IgD-negative memory B cell (primary cell): ENCODE results near the gene CRYM. TPM values are rescaled to one million over a fixed set of nuclear protein-coding genes. Genes with fewer than 3 reads are reported as not detected.
A peak's percentile ranks its signal among the peaks of the same experiment; 100 is the strongest.
"Not testable (repeated sequence)": the region's sequence is repeated elsewhere in the genome, so short reads cannot be mapped to it uniquely, and the experiment has no call there.

ENCODE experiments used
- H3K27ac Mint-ChIP-seq, 3 donors: one replicate each; pipeline ENCODE4 v1.8.0; 2020 to 2022; ENCODE audit warnings: mild to moderate bottlenecking in 3 of 3, mixed read lengths in 3 of 3, moderate library complexity in 1 of 3
- H3K27me3 Mint-ChIP-seq: one replicate; pipeline ENCODE4 v1.8.0; 2021; ENCODE audit warnings: mixed read lengths
- H3K36me3 Mint-ChIP-seq: one replicate; pipeline ENCODE4 v1.8.0; 2020; ENCODE audit warnings: mild to moderate bottlenecking, mixed read lengths
- H3K4me1 Mint-ChIP-seq, 3 donors: one replicate each; pipeline ENCODE4 v1.8.0; 2020 to 2022; ENCODE audit warnings: mixed read lengths in 3 of 3, mild to moderate bottlenecking in 1 of 3
- H3K4me3 Mint-ChIP-seq, 4 donors: one replicate each; pipeline ENCODE4 v1.8.0; 2020 to 2022; ENCODE audit warnings: mild to moderate bottlenecking in 4 of 4, mixed read lengths in 4 of 4, moderate library complexity in 3 of 4
- H3K9me3 Mint-ChIP-seq, 3 donors: one replicate each; pipeline ENCODE4 v1.8.0; 2020 to 2021; ENCODE audit warnings: mixed read lengths in 3 of 3, mild to moderate bottlenecking in 1 of 3
- polyA plus RNA-seq: library from polyadenylated mRNA; unstranded; fragments of 300-500 nt; fragmentation: Illumina TruSeq; gene quantifications from one replicate; pipeline ENCODE4 v1.2.3, GENCODE V29; 2021

CRYM gene
- polyA plus RNA-seq, result not detected

GRCh38 chr16:21277927-21278706, at the start of gene CRYM:
CRYM (minus strand) TSS chr16:21278290; CDS start chr16:21278251, 39 bp downstream.
- Mint-ChIP-seq H3K9me3 (peaks cover 0 to 7% (median 0%) of the 10 kb centered on the region in 3 donors), H3K36me3 (peaks cover 2% of the 10 kb centered on the region), H3K27me3 (peaks cover 34% of the 10 kb centered on the region), H3K27ac (peak within 1 kb of the TSS in 1 of 3 donors; percentile 35), H3K4me1 (peaks cover 12 to 19% (median 13%) of the 10 kb centered on the region in 3 donors), H3K4me3 (peak within 1 kb of the TSS in 3 of 4 donors; percentile 71 to 89 (median 81))

GRCh38 chr16:21327046-21327445, 49.0 kb upstream of the CRYM start:
- no peaks in the 10 kb centered on the region for H3K27me3 Mint-ChIP-seq
- H3K36me3 Mint-ChIP-seq, result no peaks in the 10 kb centered on the region
- H3K4me1 Mint-ChIP-seq, result peaks cover 0 to 2% (median under 1%) of the 10 kb centered on the region in 3 donors
- H3K9me3 Mint-ChIP-seq, result peaks cover 4 to 10% (median 10%) of the 10 kb centered on the region in 3 donors
- H3K27ac Mint-ChIP-seq, result no peak overlapping the region
- no peak overlapping the region for H3K4me3 Mint-ChIP-seq

- H3K9me3 Mint-ChIP-seq, result peaks cover 4 to 10% (median 10%) of the 10 kb centered on the region in 3 donors
Measured at GRCh38 chr16:21326459-21326858, 48.4 kb upstream of the CRYM start.

GRCh38 chr16:21324267-21324666, 46.2 kb upstream of the CRYM start:
- Mint-ChIP-seq H3K27me3 (no peaks in the 10 kb centered on the region), H3K27ac (no peak overlapping the region), H3K36me3 (no peaks in the 10 kb centered on the region), H3K4me3 (no peak overlapping the region), H3K9me3 (peaks cover 4 to 10% (median 10%) of the 10 kb centered on the region in 3 donors), H3K4me1 (peaks cover 0 to 2% (median 0%) of the 10 kb centered on the region in 3 donors)

More at GRCh38 chr16:21326459-21326858, 48.4 kb upstream of the CRYM start:
- H3K27ac Mint-ChIP-seq, result no peak overlapping the region
- H3K36me3 Mint-ChIP-seq, result no peaks in the 10 kb centered on the region
- H3K4me1 Mint-ChIP-seq, result peaks cover 0 to 2% (median 0%) of the 10 kb centered on the region in 3 donors
- no peak overlapping the region for H3K4me3 Mint-ChIP-seq
- no peaks in the 10 kb centered on the region for H3K27me3 Mint-ChIP-seq

- not testable (repeated sequence) for H3K4me1 Mint-ChIP-seq, H3K4me3 Mint-ChIP-seq, H3K27me3 Mint-ChIP-seq, H3K36me3 Mint-ChIP-seq, H3K27ac Mint-ChIP-seq, H3K9me3 Mint-ChIP-seq
Measured at GRCh38 chr16:21322251-21322650, 44.2 kb upstream of the CRYM start.

GRCh38 chr16:21321736-21322135, 43.6 kb upstream of the CRYM start:
- Mint-ChIP-seq H3K4me1 (peaks cover 0 to 2% (median 0%) of the 10 kb centered on the region in 3 donors), H3K27ac (no peak overlapping the region), H3K27me3 (no peaks in the 10 kb centered on the region), H3K36me3 (no peaks in the 10 kb centered on the region), H3K4me3 (no peak overlapping the region), H3K9me3 (no peaks in the 10 kb centered on the region)

- Mint-ChIP-seq H3K4me3 (no peak overlapping the region), H3K9me3 (no peaks in the 10 kb centered on the region), H3K27ac (no peak overlapping the region), H3K4me1 (no peaks in the 10 kb centered on the region), H3K36me3 (peaks cover 4% of the 10 kb centered on the region), H3K27me3 (peaks cover 1% of the 10 kb centered on the region)
Measured at GRCh38 chr16:21314339-21314738, 36.2 kb upstream of the CRYM start.

- H3K36me3 Mint-ChIP-seq, H3K27me3 Mint-ChIP-seq, H3K4me3 Mint-ChIP-seq, H3K9me3 Mint-ChIP-seq, H3K27ac Mint-ChIP-seq, H3K4me1 Mint-ChIP-seq: not testable (repeated sequence)
Measured at GRCh38 chr16:21312863-21313372, 34.8 kb upstream of the CRYM start.

- peak overlapping the region in 1 of 3 donors; percentile 78 for H3K27ac Mint-ChIP-seq
- H3K4me1 Mint-ChIP-seq, H3K36me3 Mint-ChIP-seq, H3K27me3 Mint-ChIP-seq, H3K9me3 Mint-ChIP-seq, H3K4me3 Mint-ChIP-seq: not testable (repeated sequence)
Measured at GRCh38 chr16:21312046-21312445, 34.0 kb upstream of the CRYM start.

GRCh38 chr16:21306712-21307111, 28.6 kb upstream of the CRYM start:
- H3K27ac Mint-ChIP-seq, H3K9me3 Mint-ChIP-seq, H3K36me3 Mint-ChIP-seq, H3K27me3 Mint-ChIP-seq, H3K4me3 Mint-ChIP-seq: not testable (repeated sequence)
- H3K4me1 Mint-ChIP-seq, result peaks cover 10 to 16% (median 13%) of the 10 kb centered on the region in 3 donors

- H3K4me1 Mint-ChIP-seq, result peaks cover 16 to 21% (median 18%) of the 10 kb centered on the region in 3 donors
- H3K36me3 Mint-ChIP-seq, result no peaks in the 10 kb centered on the region
- H3K9me3 Mint-ChIP-seq, result no peaks in the 10 kb centered on the region
- peak overlapping the region in 1 of 4 donors; percentile 88 for H3K4me3 Mint-ChIP-seq
- peak overlapping the region in 1 of 3 donors; percentile 85 for H3K27ac Mint-ChIP-seq
- peaks cover 7% of the 10 kb centered on the region for H3K27me3 Mint-ChIP-seq
Measured at GRCh38 chr16:21302898-21303528, 24.9 kb upstream of the CRYM start.

- peaks cover 7% of the 10 kb centered on the region for H3K27me3 Mint-ChIP-seq
- H3K4me3 Mint-ChIP-seq, result peak overlapping the region; percentile 52 to 98 (median 92)
- no peaks in the 10 kb centered on the region for H3K9me3 Mint-ChIP-seq
- H3K36me3 Mint-ChIP-seq, result no peaks in the 10 kb centered on the region
- H3K4me1 Mint-ChIP-seq, result peaks cover 16 to 21% (median 18%) of the 10 kb centered on the region in 3 donors
- H3K27ac Mint-ChIP-seq, result peak overlapping the region in 1 of 3 donors; percentile 85
Measured at GRCh38 chr16:21302454-21302853, 24.4 kb upstream of the CRYM start.

- Mint-ChIP-seq H3K4me3 (peak overlapping the region; percentile 88 to 98 (median 96)), H3K4me1 (peaks cover 16 to 21% (median 18%) of the 10 kb centered on the region in 3 donors), H3K27me3 (peaks cover 7% of the 10 kb centered on the region), H3K9me3 (no peaks in the 10 kb centered on the region), H3K36me3 (no peaks in the 10 kb centered on the region), H3K27ac (peak overlapping the region in 1 of 3 donors; percentile 85)
Measured at GRCh38 chr16:21301895-21302291, 23.8 kb upstream of the CRYM start.

GRCh38 chr16:21301168-21301894, 23.2 kb upstream of the CRYM start:
- no peaks in the 10 kb centered on the region for H3K36me3 Mint-ChIP-seq

More at GRCh38 chr16:21301168-21301894, 23.2 kb upstream of the CRYM start:
- Mint-ChIP-seq H3K4me1 (peaks cover 16 to 21% (median 18%) of the 10 kb centered on the region in 3 donors), H3K9me3 (no peaks in the 10 kb centered on the region), H3K27me3 (peaks cover 7% of the 10 kb centered on the region), H3K27ac (peak overlapping the region; percentile 29 to 89 (median 34)), H3K4me3 (peak overlapping the region; percentile 88 to 98 (median 96))
